ENCODE data around the gene CAMKK1. TPM values are rescaled to one million over a fixed set of nuclear protein-coding genes. Genes with fewer than 3 reads are reported as not detected.

Gene CAMKK1
- total and polyA plus RNA-seq, 2 donors (not counting 3 experiments of a cell fraction or from before 2014, with no cell fraction given): 4.5 to 6.1 TPM

DNA sequence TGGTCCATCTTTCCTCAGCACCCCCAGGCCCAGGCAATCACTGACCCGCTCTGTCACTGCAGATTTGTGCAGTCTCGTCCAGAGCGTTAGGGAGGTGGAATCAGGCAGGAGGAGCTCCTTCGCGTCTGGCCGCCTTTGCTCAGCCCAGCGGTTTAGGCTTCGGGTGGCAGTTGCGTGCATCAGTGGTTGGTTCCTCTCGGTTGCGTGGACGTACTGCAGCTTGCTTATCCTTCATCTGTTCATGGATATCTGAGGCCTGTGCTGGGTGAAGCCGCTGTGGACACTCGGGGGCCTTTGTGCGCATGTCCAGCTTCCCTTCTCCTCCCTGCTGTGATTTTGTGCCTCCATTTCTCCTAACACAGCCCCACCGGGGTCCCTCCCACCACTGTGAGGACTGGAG lies 28.2 kb upstream of the CAMKK1 start:
- no peak for TF ChIP-seq MYC (IDR thresholded peaks at IDR 0.05; ENCODE audit: low read depth, low read length)
- TF ChIP-seq, protein P1, sequence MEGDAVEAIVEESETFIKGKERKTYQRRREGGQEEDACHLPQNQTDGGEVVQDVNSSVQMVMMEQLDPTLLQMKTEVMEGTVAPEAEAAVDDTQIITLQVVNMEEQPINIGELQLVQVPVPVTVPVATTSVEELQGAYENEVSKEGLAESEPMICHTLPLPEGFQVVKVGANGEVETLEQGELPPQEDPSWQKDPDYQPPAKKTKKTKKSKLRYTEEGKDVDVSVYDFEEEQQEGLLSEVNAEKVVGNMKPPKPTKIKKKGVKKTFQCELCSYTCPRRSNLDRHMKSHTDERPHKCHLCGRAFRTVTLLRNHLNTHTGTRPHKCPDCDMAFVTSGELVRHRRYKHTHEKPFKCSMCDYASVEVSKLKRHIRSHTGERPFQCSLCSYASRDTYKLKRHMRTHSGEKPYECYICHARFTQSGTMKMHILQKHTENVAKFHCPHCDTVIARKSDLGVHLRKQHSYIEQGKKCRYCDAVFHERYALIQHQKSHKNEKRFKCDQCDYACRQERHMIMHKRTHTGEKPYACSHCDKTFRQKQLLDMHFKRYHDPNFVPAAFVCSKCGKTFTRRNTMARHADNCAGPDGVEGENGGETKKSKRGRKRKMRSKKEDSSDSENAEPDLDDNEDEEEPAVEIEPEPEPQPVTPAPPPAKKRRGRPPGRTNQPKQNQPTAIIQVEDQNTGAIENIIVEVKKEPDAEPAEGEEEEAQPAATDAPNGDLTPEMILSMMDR (IDR thresholded peaks at IDR 0.05; ENCODE audit: extremely low read depth in 1 of 2, insufficient read depth in 1 of 2, low read depth in 1 of 2, low read length in 2 of 2): no peak
- TF ChIP-seq JUN (IDR thresholded peaks at IDR 0.05; ENCODE audit: borderline replicate concordance, insufficient read depth, insufficient read length, low read depth): no peak
- TF ChIP-seq POLR2A (IDR thresholded peaks at IDR 0.05; ENCODE audit: low read depth, low read length): no peak
- TF ChIP-seq, protein P2, sequence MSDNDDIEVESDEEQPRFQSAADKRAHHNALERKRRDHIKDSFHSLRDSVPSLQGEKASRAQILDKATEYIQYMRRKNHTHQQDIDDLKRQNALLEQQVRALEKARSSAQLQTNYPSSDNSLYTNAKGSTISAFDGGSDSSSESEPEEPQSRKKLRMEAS (IDR thresholded peaks at IDR 0.05; ENCODE audit: insufficient read depth, insufficient read length): no peak
- no peak for TF ChIP-seq FOS (IDR thresholded peaks at IDR 0.05; ENCODE audit: borderline replicate concordance, insufficient read depth, low read length)
- no peak for TF ChIP-seq EZH2 (IDR thresholded peaks at IDR 0.05; ENCODE audit: borderline replicate concordance, low read depth, low read length, severe bottlenecking)
- TF ChIP-seq GATA2 (IDR thresholded peaks at IDR 0.05; ENCODE audit: insufficient read depth, insufficient read length, low read depth, low read length): no peak
- TF ChIP-seq POLR2AphosphoS5 (IDR thresholded peaks at IDR 0.05; ENCODE audit: insufficient read depth, low read depth, low read length): no peak
- BruUV-seq (replicated peaks): no TSS peak
- CTCF ChIA-PET: interaction anchor here (1.0 kb wide), 3 partner anchors 10 to 73 kb away, joined by 3 read pairs; no protein-coding TSS in a partner anchor
- H3K79me2 ChIP-seq (ENCODE audit: control insufficient read depth, insufficient read depth, low read length): no peaks in the 10 kb centered on the region
- no peaks in the 10 kb centered on the region for H3K36me3 ChIP-seq (ENCODE audit: control insufficient read depth in 2 of 2, extremely low read depth in 1 of 2, insufficient read depth in 2 of 2, low read length in 2 of 2)
- no peak overlapping the region for H3K27ac ChIP-seq (ENCODE audit: insufficient read depth, low read depth, low read length)
- intact Hi-C loops (cut with micrococcal nuclease): no loop called here
- FAIRE-seq: no peak
- H3K9me3 ChIP-seq (replicated peaks; ENCODE audit: control insufficient read depth, insufficient read depth, low read length): no peaks in the 10 kb centered on the region
- H3K4me3 ChIP-seq (replicated peaks in 1 of 3; ENCODE audit: insufficient read depth in 1 of 3, low read depth in 1 of 3, low read length in 3 of 3): no peak overlapping the region
- no peak overlapping the region for H3K4me2 ChIP-seq (ENCODE audit: insufficient read depth, low read length)
- dilution Hi-C loops (cut with MboI; ENCODE audit: extremely low pct_ligation_motif_present, low sequenced_read_pairs): no loop called here
- H3K27me3 ChIP-seq (ENCODE audit: control insufficient read depth in 2 of 2, insufficient read depth in 2 of 2, low read length in 2 of 2): no peaks in the 10 kb centered on the region
- no peak for DNase-seq (ENCODE audit: low read depth, low spot score)
- H3K9me1 ChIP-seq (replicated peaks; ENCODE audit: control insufficient read depth, extremely low read depth, insufficient read depth, low read length): no peaks in the 10 kb centered on the region
- POLR2A ChIA-PET: no interaction called here
- peaks cover 15% of the 10 kb centered on the region for H3K4me1 ChIP-seq (ENCODE audit: control insufficient read depth, extremely low read depth, insufficient read depth, low read length)
- H2AFZ ChIP-seq (ENCODE audit: low read depth, low read length): no peak overlapping the region
- H3K9ac ChIP-seq (replicated peaks; ENCODE audit: extremely low read depth, insufficient read depth, low read length): no peak overlapping the region
- H4K20me1 ChIP-seq (replicated peaks; ENCODE audit: control insufficient read depth, extremely low read depth, insufficient read depth, low read length): no peaks in the 10 kb centered on the region

All from endothelial cell of umbilical vein (primary cell).